HG03108 (cell line): ENCODE measurements around the gene AKT2.

ENCODE experiments used
- ATAC-seq: cut with Tn5 transposase; IDR thresholded peaks from one replicate; pipeline ENCODE4 v1.9.1; 2021; ENCODE audit warnings: moderate library complexity; ENCODE audit not compliant: unreplicated experiment

The AKT2 gene

GRCh38 chr19:40238775-40239174 lies 46.4 kb downstream of the AKT2 start:
- ATAC-seq: no peak

- ATAC-seq: no peak
Observed at GRCh38 chr19:40237791-40238190, 47.4 kb downstream of the AKT2 start.

- no peak for ATAC-seq
Observed at GRCh38 chr19:40236366-40236765, 48.8 kb downstream of the AKT2 start.

- ATAC-seq: no peak
Observed at GRCh38 chr19:40236026-40236355, 49.2 kb downstream of the AKT2 start.

- no peak for ATAC-seq
Observed at GRCh38 chr19:40235238-40236025, 49.7 kb downstream of the AKT2 start.

- no peak for ATAC-seq
Observed at GRCh38 chr19:40234429-40235237, 50.5 kb downstream of the AKT2 start.

GRCh38 chr19:40233811-40234389 lies 51.2 kb downstream of the AKT2 start:
- no peak for ATAC-seq

GRCh38 chr19:40232949-40233810 lies 52.0 kb downstream of the AKT2 start:
- ATAC-seq: no peak

GRCh38 chr19:40232479-40232878 lies 52.7 kb downstream of the AKT2 start:
- no peak for ATAC-seq

GRCh38 chr19:40231544-40232424 lies 53.4 kb downstream of the AKT2 start:
- no peak for ATAC-seq

GRCh38 chr19:40231057-40231456 lies 54.1 kb downstream of the AKT2 start:
- ATAC-seq: no peak

GRCh38 chr19:40229926-40230417 lies 55.2 kb downstream of the AKT2 start:
- ATAC-seq: no peak

- no peak for ATAC-seq
Observed at GRCh38 chr19:40229484-40229883, 55.7 kb downstream of the AKT2 start.

GRCh38 chr19:40228863-40229262 lies 56.3 kb downstream of the AKT2 start:
- no peak for ATAC-seq

- no peak for ATAC-seq
Observed at GRCh38 chr19:40228346-40228745, 56.8 kb downstream of the AKT2 start.

- no peak for ATAC-seq
Observed at GRCh38 chr19:40225440-40226305, 59.5 kb downstream of the AKT2 start.

GRCh38 chr19:40224342-40225150 lies 60.6 kb downstream of the AKT2 start:
- no peak for ATAC-seq
